ENCODE data around the gene CLCN2.

The CLCN2 gene

DNA sequence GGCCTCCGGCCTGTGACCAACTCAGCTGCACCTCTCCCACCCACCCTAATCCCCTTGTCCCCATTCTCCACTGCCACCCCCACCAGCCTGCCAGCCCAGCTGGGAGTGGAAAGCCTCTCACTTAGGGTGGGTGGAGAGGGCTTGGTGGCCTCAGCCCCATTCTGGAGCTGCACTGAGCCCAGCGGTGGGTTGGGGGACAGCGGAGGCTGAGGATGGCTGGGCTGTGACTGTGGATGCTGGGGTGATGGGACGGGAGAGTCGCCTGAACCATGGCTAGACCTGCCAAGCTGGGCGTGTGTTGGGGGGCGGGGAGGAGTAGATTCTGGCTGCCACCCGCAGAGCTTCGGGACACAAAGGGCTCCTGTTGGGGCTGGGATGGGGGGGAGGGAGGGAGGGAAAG is 1.8 kb downstream of the CLCN2 start:
- peak overlapping the region; percentile 86 for H3K4me3 ChIP-seq (ENCODE audit: insufficient read depth, low read depth, low read length)
- peaks cover 29% of the 10 kb centered on the region for H3K36me3 ChIP-seq (ENCODE audit: control insufficient read depth, insufficient read depth, low read length)
- peaks cover 14% of the 10 kb centered on the region for H3K4me1 ChIP-seq (ENCODE audit: control insufficient read depth, insufficient read depth, low read length)
- H3K27ac ChIP-seq (ENCODE audit: insufficient read depth, low read depth, low read length, poor library complexity, severe bottlenecking), result peak overlapping the region; percentile 59
- no peaks in the 10 kb centered on the region for H3K27me3 ChIP-seq (ENCODE audit: control insufficient read depth, insufficient read depth, low read length, poor library complexity, severe bottlenecking)
- 14 to 16% methylated on average over 9 of the region's 9 CpGs for WGBS, 2 experiments
- H3K9me3 ChIP-seq (ENCODE audit: control insufficient read depth, low read length), result no peaks in the 10 kb centered on the region

DNA sequence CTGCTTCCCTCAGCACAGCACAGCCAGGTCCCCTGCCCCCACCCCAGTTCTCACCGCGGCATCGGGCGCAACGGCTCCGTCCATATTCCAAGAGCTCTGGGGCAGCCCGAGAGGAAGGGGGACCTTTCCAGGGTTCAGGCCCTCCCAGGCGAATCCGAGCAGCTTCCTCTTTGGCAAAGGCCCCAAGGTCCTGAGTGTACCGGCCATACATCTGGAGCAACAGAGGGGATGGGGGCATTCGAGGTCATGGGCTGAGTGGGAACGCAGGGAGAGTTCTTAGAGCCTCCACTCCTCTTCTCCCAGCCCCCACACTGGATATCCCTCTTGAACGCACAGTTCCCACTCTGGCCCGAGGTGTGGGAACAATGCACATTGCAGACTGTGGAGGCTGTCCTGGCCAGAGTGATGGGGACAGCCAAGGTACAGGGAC is 2.5 kb downstream of the CLCN2 start:
- H3K27me3 ChIP-seq (ENCODE audit: control insufficient read depth, insufficient read depth, low read length, poor library complexity, severe bottlenecking), result no peaks in the 10 kb centered on the region
- WGBS, 2 experiments, result 90 to 91% methylated on average over 14 of the region's 14 CpGs
- no peak overlapping the region for H3K4me3 ChIP-seq (ENCODE audit: insufficient read depth, low read depth, low read length)

DNA sequence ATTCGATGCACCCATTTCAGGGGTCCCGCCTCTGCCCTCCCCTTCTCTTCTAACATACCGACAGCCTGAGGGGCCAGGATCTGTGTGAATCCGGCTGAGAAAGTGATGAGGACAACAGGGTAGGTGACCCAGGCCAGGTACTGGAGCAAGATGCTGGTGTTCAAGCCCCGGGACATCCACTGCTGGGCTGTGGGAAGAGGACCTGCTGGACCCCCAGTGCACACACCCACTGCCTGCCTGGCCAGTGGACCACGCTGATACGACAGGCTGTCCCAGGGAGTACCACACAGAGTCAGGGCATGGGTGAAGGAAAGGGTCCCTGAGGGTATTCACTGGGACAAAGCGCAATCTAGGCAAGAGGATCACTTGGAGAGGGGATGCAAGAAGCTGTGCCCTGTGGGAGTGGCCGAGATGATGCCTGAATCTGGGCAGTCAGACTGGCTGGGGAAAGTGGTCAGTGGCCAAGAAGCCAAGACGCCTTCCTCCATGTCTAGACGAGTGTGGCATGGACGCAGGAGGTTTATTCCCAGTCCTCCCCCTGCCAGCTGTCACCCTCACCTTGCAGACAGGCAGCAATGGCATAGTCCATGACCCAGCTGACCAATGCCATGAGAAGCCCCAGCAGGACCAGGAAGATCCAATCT is 3.2 kb downstream of the CLCN2 start:
- Histone ChIP-seq H3K9me3 (ENCODE audit: control insufficient read depth, low read length) (no peaks in the 10 kb centered on the region), H3K27me3 (ENCODE audit: control insufficient read depth, insufficient read depth, low read length, poor library complexity, severe bottlenecking) (no peaks in the 10 kb centered on the region), H3K27ac (ENCODE audit: insufficient read depth, low read depth, low read length, poor library complexity, severe bottlenecking) (no peak overlapping the region), H3K36me3 (ENCODE audit: control insufficient read depth, insufficient read depth, low read length) (peaks cover 36% of the 10 kb centered on the region), H3K4me1 (ENCODE audit: control insufficient read depth, insufficient read depth, low read length) (peaks cover 14% of the 10 kb centered on the region), H3K4me3 (ENCODE audit: insufficient read depth, low read depth, low read length) (no peak overlapping the region)
- 95 to 98% methylated on average over 12 of the region's 12 CpGs for WGBS, 2 experiments

More for the DNA sequence above, 2.5 kb downstream of the CLCN2 start:
- H3K36me3 ChIP-seq (ENCODE audit: control insufficient read depth, insufficient read depth, low read length), result peaks cover 29% of the 10 kb centered on the region
- H3K27ac ChIP-seq (ENCODE audit: insufficient read depth, low read depth, low read length, poor library complexity, severe bottlenecking), result no peak overlapping the region
- H3K9me3 ChIP-seq (ENCODE audit: control insufficient read depth, low read length), result no peaks in the 10 kb centered on the region
- H3K4me1 ChIP-seq (ENCODE audit: control insufficient read depth, insufficient read depth, low read length), result peaks cover 14% of the 10 kb centered on the region

DNA sequence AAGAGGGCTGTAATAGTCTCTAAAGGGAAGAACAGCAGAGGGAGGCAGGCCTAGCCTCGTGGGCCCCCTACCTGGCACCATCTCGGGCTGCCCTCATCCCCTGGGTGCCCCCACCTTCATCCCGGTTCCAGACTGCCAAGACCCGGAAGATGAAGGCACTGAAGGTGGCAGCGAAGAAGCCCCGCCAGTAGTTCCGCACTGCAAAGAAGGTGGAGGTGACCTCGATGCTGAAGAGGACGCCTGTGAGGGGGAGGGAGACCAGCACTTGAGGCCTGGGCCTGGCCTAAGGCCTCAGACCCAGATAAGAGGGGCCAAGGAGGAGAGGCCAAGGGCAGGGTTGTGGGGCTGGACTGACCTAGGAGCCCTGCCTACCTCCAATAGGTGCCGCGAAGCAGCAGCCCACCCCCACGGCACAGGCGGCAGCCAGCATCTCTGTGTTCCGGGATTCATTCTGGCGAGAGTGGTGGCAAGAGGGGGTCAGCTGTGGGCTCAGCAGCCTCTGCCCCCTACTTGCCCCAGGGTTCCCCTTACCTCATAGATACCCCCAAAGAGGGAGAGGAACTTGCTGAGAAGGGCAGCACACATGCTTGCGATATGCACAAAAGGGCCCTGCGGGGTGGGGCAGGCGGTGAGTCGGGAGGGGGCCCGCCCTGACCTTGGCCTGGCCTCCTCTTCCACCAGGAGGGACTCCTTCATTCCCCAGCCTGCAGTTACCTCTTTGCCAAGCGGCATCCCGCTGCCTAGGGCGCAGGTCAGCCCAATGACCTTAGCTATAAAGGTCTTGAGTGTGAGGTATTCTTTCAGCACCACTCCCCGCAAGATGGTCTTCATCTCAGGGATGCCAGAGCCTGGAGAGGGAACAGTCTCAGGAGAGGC is 3.9 kb downstream of the CLCN2 start:
- H3K27me3 ChIP-seq (ENCODE audit: control insufficient read depth, insufficient read depth, low read length, poor library complexity, severe bottlenecking), result no peaks in the 10 kb centered on the region
- peaks cover 42% of the 10 kb centered on the region for H3K36me3 ChIP-seq (ENCODE audit: control insufficient read depth, insufficient read depth, low read length)

DNA sequence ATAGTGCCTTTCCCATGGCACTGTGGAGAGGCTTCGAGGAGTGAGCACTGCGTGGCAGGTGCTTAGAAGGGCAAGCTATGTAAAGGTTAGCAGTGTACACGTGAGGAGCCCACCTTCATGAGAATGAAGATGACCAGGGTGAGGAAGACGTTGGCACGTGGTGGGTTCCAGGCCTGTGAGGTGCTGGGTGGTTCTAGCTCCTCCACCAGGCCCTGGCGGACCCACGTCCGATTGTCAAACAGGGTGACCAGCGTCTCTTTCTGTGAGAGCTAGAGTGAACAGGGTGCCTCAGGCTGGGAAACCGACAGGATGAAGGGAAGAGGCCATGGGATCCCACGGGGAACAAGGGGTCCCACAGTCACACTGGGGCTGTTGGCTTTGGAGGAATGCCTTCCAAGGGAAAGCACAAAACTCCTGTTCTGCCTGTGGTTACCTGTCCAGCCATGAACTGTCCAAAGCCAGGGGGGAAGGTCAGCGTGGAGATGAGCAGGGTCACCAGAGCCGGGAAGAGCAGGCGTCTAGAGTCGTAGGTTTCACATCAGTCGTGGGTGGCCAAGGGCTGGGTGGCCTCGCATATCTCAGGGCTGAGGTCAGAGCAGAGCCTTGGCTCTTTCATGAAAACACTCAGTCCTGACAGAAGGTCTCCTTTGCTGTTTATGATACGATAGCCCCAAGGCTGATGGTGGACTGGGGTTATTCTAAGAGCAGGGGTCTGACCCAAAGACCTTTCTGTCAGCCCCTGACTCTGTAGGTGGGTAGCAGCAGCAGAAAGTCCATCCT is 6.0 kb downstream of the CLCN2 start:
- Histone ChIP-seq H3K4me3 (ENCODE audit: insufficient read depth, low read depth, low read length) (no peak overlapping the region), H3K9me3 (ENCODE audit: control insufficient read depth, low read length) (no peaks in the 10 kb centered on the region), H3K4me1 (ENCODE audit: control insufficient read depth, insufficient read depth, low read length) (peaks cover 27% of the 10 kb centered on the region), H3K27me3 (ENCODE audit: control insufficient read depth, insufficient read depth, low read length, poor library complexity, severe bottlenecking) (no peaks in the 10 kb centered on the region), H3K36me3 (ENCODE audit: control insufficient read depth, insufficient read depth, low read length) (peaks cover 47% of the 10 kb centered on the region), H3K27ac (ENCODE audit: insufficient read depth, low read depth, low read length, poor library complexity, severe bottlenecking) (no peak overlapping the region)
- 93 to 96% methylated on average over 18 of the region's 18 CpGs for WGBS, 2 experiments

More for the DNA sequence above, 3.9 kb downstream of the CLCN2 start:
- Histone ChIP-seq H3K9me3 (ENCODE audit: control insufficient read depth, low read length) (no peaks in the 10 kb centered on the region), H3K4me1 (ENCODE audit: control insufficient read depth, insufficient read depth, low read length) (peaks cover 14% of the 10 kb centered on the region), H3K4me3 (ENCODE audit: insufficient read depth, low read depth, low read length) (no peak overlapping the region), H3K27ac (ENCODE audit: insufficient read depth, low read depth, low read length, poor library complexity, severe bottlenecking) (no peak overlapping the region)
- WGBS, 2 experiments, result 95 to 96% methylated on average over 24 of the region's 24 CpGs

- no peak overlapping the region for H3K27ac ChIP-seq (ENCODE audit: insufficient read depth, low read depth, low read length, poor library complexity, severe bottlenecking)
- peaks cover 48% of the 10 kb centered on the region for H3K36me3 ChIP-seq (ENCODE audit: control insufficient read depth, insufficient read depth, low read length)
- H3K4me3 ChIP-seq (ENCODE audit: insufficient read depth, low read depth, low read length), result no peak overlapping the region
- no peaks in the 10 kb centered on the region for H3K9me3 ChIP-seq (ENCODE audit: control insufficient read depth, low read length)
- peaks cover 22% of the 10 kb centered on the region for H3K4me1 ChIP-seq (ENCODE audit: control insufficient read depth, insufficient read depth, low read length)
- no peaks in the 10 kb centered on the region for H3K27me3 ChIP-seq (ENCODE audit: control insufficient read depth, insufficient read depth, low read length, poor library complexity, severe bottlenecking)
- WGBS, 2 experiments, result 89 to 90% methylated on average over 8 of the region's 8 CpGs
These were observed 6.7 kb downstream of the CLCN2 start for GRCh38 chr3:184354754-184355153.

- Histone ChIP-seq H3K27me3 (ENCODE audit: control insufficient read depth, insufficient read depth, low read length, poor library complexity, severe bottlenecking) (no peaks in the 10 kb centered on the region), H3K4me1 (ENCODE audit: control insufficient read depth, insufficient read depth, low read length) (peaks cover 18% of the 10 kb centered on the region), H3K27ac (ENCODE audit: insufficient read depth, low read depth, low read length, poor library complexity, severe bottlenecking) (no peak overlapping the region), H3K4me3 (ENCODE audit: insufficient read depth, low read depth, low read length) (no peak overlapping the region), H3K36me3 (ENCODE audit: control insufficient read depth, insufficient read depth, low read length) (peaks cover 48% of the 10 kb centered on the region), H3K9me3 (ENCODE audit: control insufficient read depth, low read length) (no peaks in the 10 kb centered on the region)
- WGBS, 2 experiments, result 84 to 85% methylated on average over 18 of the region's 18 CpGs
These were observed 7.2 kb downstream of the CLCN2 start for GRCh38 chr3:184354121-184354728.

GRCh38 chr3:184353546-184353941 is 7.9 kb downstream of the CLCN2 start:
- 94 to 96% methylated on average over 11 of the region's 11 CpGs for WGBS, 2 experiments
- Histone ChIP-seq H3K9me3 (ENCODE audit: control insufficient read depth, low read length) (no peaks in the 10 kb centered on the region), H3K4me1 (ENCODE audit: control insufficient read depth, insufficient read depth, low read length) (peaks cover 14% of the 10 kb centered on the region), H3K27ac (ENCODE audit: insufficient read depth, low read depth, low read length, poor library complexity, severe bottlenecking) (no peak overlapping the region), H3K4me3 (ENCODE audit: insufficient read depth, low read depth, low read length) (no peak overlapping the region), H3K36me3 (ENCODE audit: control insufficient read depth, insufficient read depth, low read length) (peaks cover 48% of the 10 kb centered on the region), H3K27me3 (ENCODE audit: control insufficient read depth, insufficient read depth, low read length, poor library complexity, severe bottlenecking) (no peaks in the 10 kb centered on the region)

GRCh38 chr3:184352897-184353545 is 8.4 kb downstream of the CLCN2 start:
- no peak overlapping the region for H3K27ac ChIP-seq (ENCODE audit: insufficient read depth, low read depth, low read length, poor library complexity, severe bottlenecking)
- H3K4me1 ChIP-seq (ENCODE audit: control insufficient read depth, insufficient read depth, low read length), result peaks cover 14% of the 10 kb centered on the region
- H3K9me3 ChIP-seq (ENCODE audit: control insufficient read depth, low read length), result no peaks in the 10 kb centered on the region
- H3K4me3 ChIP-seq (ENCODE audit: insufficient read depth, low read depth, low read length), result no peak overlapping the region
- WGBS, 2 experiments, result 95% methylated on average over 11 of the region's 11 CpGs
- H3K36me3 ChIP-seq (ENCODE audit: control insufficient read depth, insufficient read depth, low read length), result peaks cover 42% of the 10 kb centered on the region
- H3K27me3 ChIP-seq (ENCODE audit: control insufficient read depth, insufficient read depth, low read length, poor library complexity, severe bottlenecking), result no peaks in the 10 kb centered on the region

Measured in ectodermal cell (in vitro differentiated cells).